ENCODE results near the gene TNIP1.
A peak's percentile ranks its signal among the peaks of the same experiment; 100 is the strongest.

TNIP1 gene

GRCh38 chr5:151038412-151038745 lies 42.5 kb downstream of the TNIP1 start:
- H3K14ac ChIP-seq (ENCODE audit: low read length), result no peak overlapping the region
- no peak overlapping the region for H3K27ac ChIP-seq (ENCODE audit: low read depth, low read length)
- no CpG with 5 or more reads among the region's 8 CpGs for WGBS (ENCODE audit: extremely low coverage, insufficient coverage, insufficient read length)
- no peak overlapping the region for H4K91ac ChIP-seq (ENCODE audit: low read depth, low read length)
- no peak overlapping the region for H2AK5ac ChIP-seq (ENCODE audit: low read length)
- H2AFZ ChIP-seq (ENCODE audit: insufficient read depth, low read length, poor library complexity), result no peak overlapping the region
- H3K4me2 ChIP-seq (ENCODE audit: low read length), result no peak overlapping the region
- no peak overlapping the region for H4K8ac ChIP-seq (ENCODE audit: low read depth, low read length)
- H3K9me3 ChIP-seq (ENCODE audit: insufficient read depth, low read depth, low read length), result peaks cover 4% of the 10 kb centered on the region
- H3K9ac ChIP-seq (ENCODE audit: low read length), result no peak overlapping the region
- H3K4ac ChIP-seq (ENCODE audit: low read depth, low read length), result no peak overlapping the region
- no peak for DNase-seq
- H2BK5ac ChIP-seq (ENCODE audit: low read depth, low read length, poor library complexity), result no peak overlapping the region
- H3K36me3 ChIP-seq (ENCODE audit: control insufficient read depth in 1 of 2, insufficient read depth in 2 of 2, low read length in 2 of 2), result peaks cover 59 to 64% of the 10 kb centered on the region in 2 experiments
- no peak overlapping the region for H4K12ac ChIP-seq (ENCODE audit: low read depth, low read length)
- no peak overlapping the region for H2BK12ac ChIP-seq (ENCODE audit: low read length)
- H3K79me1 ChIP-seq (ENCODE audit: low read length), result no peaks in the 10 kb centered on the region
- peaks cover 13 to 15% of the 10 kb centered on the region in 2 experiments for H3K4me1 ChIP-seq (ENCODE audit: control insufficient read depth in 1 of 2, insufficient read depth in 2 of 2, low read length in 2 of 2)
- H3K4me3 ChIP-seq (ENCODE audit: low read depth, low read length), result no peak overlapping the region
- no peak overlapping the region for H3K18ac ChIP-seq (ENCODE audit: low read length)
- H3K27me3 ChIP-seq (ENCODE audit: insufficient read depth, low read length), result no peaks in the 10 kb centered on the region
- no peaks in the 10 kb centered on the region for H3K79me2 ChIP-seq (ENCODE audit: control insufficient read depth, insufficient read depth, low read length, poor library complexity)
- no peak overlapping the region for H3K23ac ChIP-seq (ENCODE audit: low read length)
- H2BK120ac ChIP-seq (ENCODE audit: insufficient read depth, low read length, poor library complexity), result no peak overlapping the region

GRCh38 chr5:151037561-151038411 lies 43.0 kb downstream of the TNIP1 start:
- H3K18ac ChIP-seq (ENCODE audit: low read length), result no peak overlapping the region
- H3K9ac ChIP-seq (ENCODE audit: low read length), result no peak overlapping the region
- no peaks in the 10 kb centered on the region for H3K27me3 ChIP-seq (ENCODE audit: insufficient read depth, low read length)
- peaks cover 61 to 65% of the 10 kb centered on the region in 2 experiments for H3K36me3 ChIP-seq (ENCODE audit: control insufficient read depth in 1 of 2, insufficient read depth in 2 of 2, low read length in 2 of 2)
- H3K4ac ChIP-seq (ENCODE audit: low read depth, low read length), result no peak overlapping the region
- no peak overlapping the region for H3K4me3 ChIP-seq (ENCODE audit: low read depth, low read length)
- H3K79me2 ChIP-seq (ENCODE audit: control insufficient read depth, insufficient read depth, low read length, poor library complexity), result no peaks in the 10 kb centered on the region
- H3K14ac ChIP-seq (ENCODE audit: low read length), result no peak overlapping the region
- peaks cover 11 to 15% of the 10 kb centered on the region in 2 experiments for H3K4me1 ChIP-seq (ENCODE audit: control insufficient read depth in 1 of 2, insufficient read depth in 2 of 2, low read length in 2 of 2)
- no peak overlapping the region for H2AFZ ChIP-seq (ENCODE audit: insufficient read depth, low read length, poor library complexity)
- H3K79me1 ChIP-seq (ENCODE audit: low read length), result no peaks in the 10 kb centered on the region
- no peak overlapping the region for H2BK12ac ChIP-seq (ENCODE audit: low read length)
- no peak overlapping the region for H3K4me2 ChIP-seq (ENCODE audit: low read length)
- no CpG with 5 or more reads among the region's 12 CpGs for WGBS (ENCODE audit: extremely low coverage, insufficient coverage, insufficient read length)
- no peak overlapping the region for H4K8ac ChIP-seq (ENCODE audit: low read depth, low read length)
- no peak overlapping the region for H2BK5ac ChIP-seq (ENCODE audit: low read depth, low read length, poor library complexity)
- no peak overlapping the region for H3K23ac ChIP-seq (ENCODE audit: low read length)
- H2AK5ac ChIP-seq (ENCODE audit: low read length), result no peak overlapping the region
- H3K9me3 ChIP-seq (ENCODE audit: insufficient read depth, low read depth, low read length), result peaks cover 4% of the 10 kb centered on the region
- peak in 1 of 2 donors; percentile 16 for DNase-seq
- H4K91ac ChIP-seq (ENCODE audit: low read depth, low read length), result no peak overlapping the region
- no peak overlapping the region for H2BK120ac ChIP-seq (ENCODE audit: insufficient read depth, low read length, poor library complexity)
- H3K27ac ChIP-seq (ENCODE audit: low read depth, low read length), result peak overlapping the region; percentile 30
- H4K12ac ChIP-seq (ENCODE audit: low read depth, low read length), result no peak overlapping the region

- Histone ChIP-seq H3K79me2 (ENCODE audit: control insufficient read depth, insufficient read depth, low read length, poor library complexity) (no peaks in the 10 kb centered on the region), H2AFZ (ENCODE audit: insufficient read depth, low read length, poor library complexity) (no peak overlapping the region), H4K8ac (ENCODE audit: low read depth, low read length) (no peak overlapping the region), H3K14ac (ENCODE audit: low read length) (no peak overlapping the region), H3K4ac (ENCODE audit: low read depth, low read length) (no peak overlapping the region), H2BK5ac (ENCODE audit: low read depth, low read length, poor library complexity) (no peak overlapping the region), H2AK5ac (ENCODE audit: low read length) (no peak overlapping the region), H4K91ac (ENCODE audit: low read depth, low read length) (no peak overlapping the region), H3K23ac (ENCODE audit: low read length) (no peak overlapping the region), H3K4me1 (ENCODE audit: control insufficient read depth in 1 of 2, insufficient read depth in 2 of 2, low read length in 2 of 2) (peaks cover 9 to 15% of the 10 kb centered on the region in 2 experiments), H3K36me3 (ENCODE audit: control insufficient read depth in 1 of 2, insufficient read depth in 2 of 2, low read length in 2 of 2) (peaks cover 55 to 66% of the 10 kb centered on the region in 2 experiments), H3K9ac (ENCODE audit: low read length) (no peak overlapping the region), H4K12ac (ENCODE audit: low read depth, low read length) (no peak overlapping the region), H3K4me3 (ENCODE audit: low read depth, low read length) (no peak overlapping the region), H3K27me3 (ENCODE audit: insufficient read depth, low read length) (no peaks in the 10 kb centered on the region), H3K18ac (ENCODE audit: low read length) (no peak overlapping the region), H3K27ac (ENCODE audit: low read depth, low read length) (no peak overlapping the region), H3K9me3 (ENCODE audit: insufficient read depth, low read depth, low read length) (peaks cover 4% of the 10 kb centered on the region), H2BK12ac (ENCODE audit: low read length) (no peak overlapping the region), H2BK120ac (ENCODE audit: insufficient read depth, low read length, poor library complexity) (no peak overlapping the region), H3K79me1 (ENCODE audit: low read length) (no peaks in the 10 kb centered on the region), H3K4me2 (ENCODE audit: low read length) (no peak overlapping the region)
- no peak for DNase-seq
- no CpG with 5 or more reads among the region's 6 CpGs for WGBS (ENCODE audit: extremely low coverage, insufficient coverage, insufficient read length)
Observed at GRCh38 chr5:151036556-151036955, 44.3 kb downstream of the TNIP1 start.

- no peaks in the 10 kb centered on the region for H3K79me2 ChIP-seq (ENCODE audit: control insufficient read depth, insufficient read depth, low read length, poor library complexity)
- H4K8ac ChIP-seq (ENCODE audit: low read depth, low read length), result no peak overlapping the region
- peaks cover 4% of the 10 kb centered on the region for H3K9me3 ChIP-seq (ENCODE audit: insufficient read depth, low read depth, low read length)
- no peak overlapping the region for H3K27ac ChIP-seq (ENCODE audit: low read depth, low read length)
- H3K4me2 ChIP-seq (ENCODE audit: low read length), result no peak overlapping the region
- no peak overlapping the region for H3K9ac ChIP-seq (ENCODE audit: low read length)
- H3K23ac ChIP-seq (ENCODE audit: low read length), result no peak overlapping the region
- H2BK5ac ChIP-seq (ENCODE audit: low read depth, low read length, poor library complexity), result no peak overlapping the region
- no peak for DNase-seq
- H4K12ac ChIP-seq (ENCODE audit: low read depth, low read length), result no peak overlapping the region
- H3K36me3 ChIP-seq (ENCODE audit: control insufficient read depth in 1 of 2, insufficient read depth in 2 of 2, low read length in 2 of 2), result peaks cover 65 to 76% of the 10 kb centered on the region in 2 experiments
- no peak overlapping the region for H3K18ac ChIP-seq (ENCODE audit: low read length)
- no peak overlapping the region for H4K91ac ChIP-seq (ENCODE audit: low read depth, low read length)
- H3K4me1 ChIP-seq (ENCODE audit: control insufficient read depth in 1 of 2, insufficient read depth in 2 of 2, low read length in 2 of 2), result peaks cover 5 to 12% of the 10 kb centered on the region in 2 experiments
- H3K79me1 ChIP-seq (ENCODE audit: low read length), result no peaks in the 10 kb centered on the region
- no peak overlapping the region for H3K4ac ChIP-seq (ENCODE audit: low read depth, low read length)
- no peak overlapping the region for H3K4me3 ChIP-seq (ENCODE audit: low read depth, low read length)
- H3K27me3 ChIP-seq (ENCODE audit: insufficient read depth, low read length), result no peaks in the 10 kb centered on the region
- H2BK120ac ChIP-seq (ENCODE audit: insufficient read depth, low read length, poor library complexity), result no peak overlapping the region
- H3K14ac ChIP-seq (ENCODE audit: low read length), result no peak overlapping the region
- H2BK12ac ChIP-seq (ENCODE audit: low read length), result no peak overlapping the region
- no peak overlapping the region for H2AK5ac ChIP-seq (ENCODE audit: low read length)
- no peak overlapping the region for H2AFZ ChIP-seq (ENCODE audit: insufficient read depth, low read length, poor library complexity)
- no CpG with 5 or more reads among the region's 19 CpGs for whole genome bisulfite sequencing (ENCODE audit: extremely low coverage, insufficient coverage, insufficient read length)
Observed at GRCh38 chr5:151034422-151035379, 46.1 kb downstream of the TNIP1 start.

All from trophoblast cell (in vitro differentiated cells and primary cell).